ENCODE results near the gene CPNE4.

DNA sequence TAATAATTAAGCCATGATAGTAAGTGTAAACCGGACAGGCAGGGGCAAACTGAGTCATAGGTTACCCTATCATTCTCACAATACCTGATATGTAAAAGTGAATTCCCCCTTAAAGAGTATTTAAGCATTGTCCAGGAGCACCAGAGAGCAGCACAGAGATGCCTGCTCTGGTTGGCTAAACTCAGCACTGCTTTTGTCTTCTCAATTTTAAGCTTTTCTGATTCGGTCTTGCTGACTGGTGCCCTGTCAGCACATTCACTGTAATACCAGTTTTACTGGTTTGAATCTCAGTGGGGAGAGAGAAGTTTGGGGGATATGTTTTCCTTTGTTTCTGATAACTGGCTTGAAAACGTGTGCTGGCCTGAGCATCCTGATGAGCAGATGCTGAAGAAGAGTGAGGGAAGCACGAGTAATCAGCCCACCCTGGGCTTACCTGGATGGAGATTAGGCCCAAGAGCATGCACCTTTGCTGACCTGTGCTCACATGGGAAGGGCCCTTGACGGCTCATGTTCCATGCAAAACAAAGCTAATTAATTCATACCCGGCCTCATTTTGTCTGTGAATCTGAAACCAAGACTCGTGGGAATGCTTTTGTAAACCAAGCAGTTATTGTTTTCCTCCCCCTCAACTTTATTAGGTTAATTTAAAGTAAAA is 323.6 kb downstream of the CPNE4 start:
- TF ChIP-seq, protein P1, sequence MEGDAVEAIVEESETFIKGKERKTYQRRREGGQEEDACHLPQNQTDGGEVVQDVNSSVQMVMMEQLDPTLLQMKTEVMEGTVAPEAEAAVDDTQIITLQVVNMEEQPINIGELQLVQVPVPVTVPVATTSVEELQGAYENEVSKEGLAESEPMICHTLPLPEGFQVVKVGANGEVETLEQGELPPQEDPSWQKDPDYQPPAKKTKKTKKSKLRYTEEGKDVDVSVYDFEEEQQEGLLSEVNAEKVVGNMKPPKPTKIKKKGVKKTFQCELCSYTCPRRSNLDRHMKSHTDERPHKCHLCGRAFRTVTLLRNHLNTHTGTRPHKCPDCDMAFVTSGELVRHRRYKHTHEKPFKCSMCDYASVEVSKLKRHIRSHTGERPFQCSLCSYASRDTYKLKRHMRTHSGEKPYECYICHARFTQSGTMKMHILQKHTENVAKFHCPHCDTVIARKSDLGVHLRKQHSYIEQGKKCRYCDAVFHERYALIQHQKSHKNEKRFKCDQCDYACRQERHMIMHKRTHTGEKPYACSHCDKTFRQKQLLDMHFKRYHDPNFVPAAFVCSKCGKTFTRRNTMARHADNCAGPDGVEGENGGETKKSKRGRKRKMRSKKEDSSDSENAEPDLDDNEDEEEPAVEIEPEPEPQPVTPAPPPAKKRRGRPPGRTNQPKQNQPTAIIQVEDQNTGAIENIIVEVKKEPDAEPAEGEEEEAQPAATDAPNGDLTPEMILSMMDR (IDR thresholded peaks at IDR 0.05; ENCODE audit: extremely low read depth in 1 of 2, insufficient read depth in 1 of 2, low read depth in 1 of 2, low read length in 2 of 2), result no peak
- no peak for TF ChIP-seq POLR2A (IDR thresholded peaks at IDR 0.05; ENCODE audit: low read depth, low read length)
- no peak for TF ChIP-seq POLR2AphosphoS5 (IDR thresholded peaks at IDR 0.05; ENCODE audit: insufficient read depth, low read depth, low read length)
- no peak for TF ChIP-seq EZH2 (IDR thresholded peaks at IDR 0.05; ENCODE audit: borderline replicate concordance, low read depth, low read length, severe bottlenecking)
- TF ChIP-seq, protein P2, sequence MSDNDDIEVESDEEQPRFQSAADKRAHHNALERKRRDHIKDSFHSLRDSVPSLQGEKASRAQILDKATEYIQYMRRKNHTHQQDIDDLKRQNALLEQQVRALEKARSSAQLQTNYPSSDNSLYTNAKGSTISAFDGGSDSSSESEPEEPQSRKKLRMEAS (IDR thresholded peaks at IDR 0.05; ENCODE audit: insufficient read depth, insufficient read length), result no peak

Measured in endothelial cell of umbilical vein (primary cell).